ENCODE results near the gene GTPBP2.

DNA sequence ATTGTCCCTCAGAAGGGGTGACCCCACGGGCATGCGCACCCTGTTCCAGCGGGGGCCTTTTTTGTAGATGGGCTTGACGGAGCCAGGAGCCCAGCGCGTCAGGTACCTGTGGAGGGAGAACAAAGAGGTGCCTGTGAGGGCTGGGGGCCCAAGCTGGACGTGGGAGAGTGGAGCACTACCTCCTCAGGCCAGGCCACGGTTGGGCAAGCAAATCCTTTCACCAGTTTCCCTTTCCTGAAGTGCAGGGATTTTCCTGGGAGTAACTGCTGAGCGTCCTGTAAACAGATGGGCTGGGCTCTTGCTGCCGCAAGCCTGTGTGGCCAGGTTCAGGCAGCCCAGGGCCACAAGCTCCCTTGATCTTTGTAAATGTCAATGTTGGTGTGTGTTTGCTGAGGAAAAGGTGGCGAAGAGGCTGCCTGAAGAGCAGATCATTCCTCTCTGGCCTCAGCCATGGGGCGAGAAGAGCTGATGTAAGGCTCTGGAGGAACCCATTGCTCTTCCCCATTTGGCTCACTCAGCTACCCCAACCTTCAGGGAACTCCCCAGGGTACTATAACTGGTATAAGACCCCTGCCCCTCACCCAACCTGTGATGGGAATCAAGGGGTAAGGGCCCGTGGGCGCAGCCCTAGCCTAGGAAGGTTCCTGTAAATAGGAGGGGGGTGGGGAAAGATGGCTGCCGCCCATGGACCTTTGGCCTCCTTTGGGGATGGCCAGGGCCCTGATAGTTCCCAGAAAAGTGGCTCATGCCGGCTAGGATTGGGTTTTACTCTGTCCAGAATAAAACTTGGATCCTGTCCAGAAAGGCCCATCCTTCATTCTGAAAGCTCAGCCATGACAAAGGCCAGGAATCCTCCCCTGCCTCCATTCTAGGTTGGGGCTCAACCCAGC, 43.0 kb upstream of the GTPBP2 start:
- TF ChIP-seq, protein P1, sequence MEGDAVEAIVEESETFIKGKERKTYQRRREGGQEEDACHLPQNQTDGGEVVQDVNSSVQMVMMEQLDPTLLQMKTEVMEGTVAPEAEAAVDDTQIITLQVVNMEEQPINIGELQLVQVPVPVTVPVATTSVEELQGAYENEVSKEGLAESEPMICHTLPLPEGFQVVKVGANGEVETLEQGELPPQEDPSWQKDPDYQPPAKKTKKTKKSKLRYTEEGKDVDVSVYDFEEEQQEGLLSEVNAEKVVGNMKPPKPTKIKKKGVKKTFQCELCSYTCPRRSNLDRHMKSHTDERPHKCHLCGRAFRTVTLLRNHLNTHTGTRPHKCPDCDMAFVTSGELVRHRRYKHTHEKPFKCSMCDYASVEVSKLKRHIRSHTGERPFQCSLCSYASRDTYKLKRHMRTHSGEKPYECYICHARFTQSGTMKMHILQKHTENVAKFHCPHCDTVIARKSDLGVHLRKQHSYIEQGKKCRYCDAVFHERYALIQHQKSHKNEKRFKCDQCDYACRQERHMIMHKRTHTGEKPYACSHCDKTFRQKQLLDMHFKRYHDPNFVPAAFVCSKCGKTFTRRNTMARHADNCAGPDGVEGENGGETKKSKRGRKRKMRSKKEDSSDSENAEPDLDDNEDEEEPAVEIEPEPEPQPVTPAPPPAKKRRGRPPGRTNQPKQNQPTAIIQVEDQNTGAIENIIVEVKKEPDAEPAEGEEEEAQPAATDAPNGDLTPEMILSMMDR (IDR thresholded peaks at IDR 0.05 in 8 of 11, conservative IDR thresholded peaks at IDR 0.05 in 3 of 11) = no peak
- no peak for TF ChIP-seq POLR2A (IDR thresholded peaks at IDR 0.05)
